ENCODE measurements around the gene TCAP. TPM values are rescaled to one million over a fixed set of nuclear protein-coding genes. Genes with fewer than 3 reads are reported as not detected.
"Not testable (repeated sequence)": the region's sequence is repeated elsewhere in the genome, so short reads cannot be mapped to it uniquely, and the experiment has no call there.

Gene TCAP
- total RNA-seq, 2 donors from 2014 or later = 1.5 to 1.9 TPM

DNA sequence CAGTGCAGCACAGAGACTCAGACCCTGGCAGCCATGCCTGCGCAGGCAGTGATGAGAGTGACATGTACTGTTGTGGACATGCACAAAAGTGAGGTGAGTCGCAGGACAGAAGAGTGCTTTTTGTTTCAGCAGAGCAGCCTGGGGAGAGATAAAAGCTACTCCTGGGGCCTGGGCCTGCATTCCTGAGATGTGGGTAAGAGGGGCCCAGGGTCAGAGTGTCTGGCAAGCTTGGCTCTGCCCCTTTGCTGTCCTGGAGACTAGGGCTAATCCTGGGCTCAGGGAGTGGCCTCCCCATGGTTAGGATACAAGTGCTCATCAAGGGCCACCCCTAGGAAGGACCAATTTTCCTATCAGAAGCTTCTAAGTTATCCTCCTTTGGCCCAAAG lies 29.9 kb downstream of the TCAP start:
- H3K27ac ChIP-seq (ENCODE audit: low read depth, low read length) = peak overlapping the region; percentile 85
- Mint-ChIP-seq H3K4me1 (peaks cover 31% of the 10 kb centered on the region), H3K27ac (peak overlapping the region; percentile 97), H3K9me3 (no peaks in the 10 kb centered on the region), H3K4me3 (no peak overlapping the region), H3K36me3 (ENCODE audit: low read depth) (no peaks in the 10 kb centered on the region), H3K27me3 (ENCODE audit: insufficient read depth) (peaks cover 5% of the 10 kb centered on the region)
- peaks cover 12% of the 10 kb centered on the region for H3K4me1 ChIP-seq (ENCODE audit: control insufficient read depth, insufficient read depth, low read length)
- peak overlapping the region; percentile 60 for H3K4me3 ChIP-seq (ENCODE audit: low read length)
- H3K9ac ChIP-seq (ENCODE audit: extremely low read depth, low read length, poor library complexity, severe bottlenecking) = peak overlapping the region; percentile 18
- DNase-seq = peak; percentile 77
- WGBS, 2 experiments (ENCODE audit: insufficient coverage in 1 of 2, insufficient read length in 1 of 2) = 71 to 77% methylated on average over 2 of the region's 2 CpGs
- H3K27me3 ChIP-seq (ENCODE audit: control insufficient read depth, insufficient read depth, low read length, poor library complexity, severe bottlenecking) = no peaks in the 10 kb centered on the region
- TF ChIP-seq, protein P1, sequence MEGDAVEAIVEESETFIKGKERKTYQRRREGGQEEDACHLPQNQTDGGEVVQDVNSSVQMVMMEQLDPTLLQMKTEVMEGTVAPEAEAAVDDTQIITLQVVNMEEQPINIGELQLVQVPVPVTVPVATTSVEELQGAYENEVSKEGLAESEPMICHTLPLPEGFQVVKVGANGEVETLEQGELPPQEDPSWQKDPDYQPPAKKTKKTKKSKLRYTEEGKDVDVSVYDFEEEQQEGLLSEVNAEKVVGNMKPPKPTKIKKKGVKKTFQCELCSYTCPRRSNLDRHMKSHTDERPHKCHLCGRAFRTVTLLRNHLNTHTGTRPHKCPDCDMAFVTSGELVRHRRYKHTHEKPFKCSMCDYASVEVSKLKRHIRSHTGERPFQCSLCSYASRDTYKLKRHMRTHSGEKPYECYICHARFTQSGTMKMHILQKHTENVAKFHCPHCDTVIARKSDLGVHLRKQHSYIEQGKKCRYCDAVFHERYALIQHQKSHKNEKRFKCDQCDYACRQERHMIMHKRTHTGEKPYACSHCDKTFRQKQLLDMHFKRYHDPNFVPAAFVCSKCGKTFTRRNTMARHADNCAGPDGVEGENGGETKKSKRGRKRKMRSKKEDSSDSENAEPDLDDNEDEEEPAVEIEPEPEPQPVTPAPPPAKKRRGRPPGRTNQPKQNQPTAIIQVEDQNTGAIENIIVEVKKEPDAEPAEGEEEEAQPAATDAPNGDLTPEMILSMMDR (conservative IDR thresholded peaks at IDR 0.05) = no peak
- H3K36me3 ChIP-seq (ENCODE audit: control insufficient read depth, insufficient read depth, low read length) = no peaks in the 10 kb centered on the region
- no peaks in the 10 kb centered on the region for H3K9me3 ChIP-seq (ENCODE audit: control insufficient read depth, low read length)

DNA sequence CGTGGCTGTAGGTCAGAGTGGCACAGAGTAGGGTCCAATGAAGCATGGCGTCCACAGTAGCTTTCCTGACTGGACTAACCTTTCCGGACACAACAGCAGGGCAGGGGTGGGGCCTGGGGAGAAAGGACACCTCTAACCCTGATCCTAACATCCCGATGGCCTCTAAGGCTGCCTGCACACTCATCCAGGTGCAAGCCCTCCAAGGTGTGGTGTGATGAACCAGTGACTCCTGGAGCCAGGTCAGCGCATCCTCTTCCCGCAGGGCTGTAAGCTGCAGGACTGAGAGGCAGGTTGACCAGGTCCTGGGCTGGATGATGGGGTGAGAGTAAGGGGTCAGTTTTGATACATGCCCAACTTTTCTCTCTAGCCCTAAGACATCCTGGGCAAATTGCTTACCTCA lies 31.6 kb downstream of the TCAP start:
- peak overlapping the region; percentile 46 for H3K4me3 Mint-ChIP-seq
- 71 to 84% methylated on average over 3 to 6 of the region's 6 CpGs for WGBS, 2 experiments (ENCODE audit: insufficient coverage in 1 of 2, insufficient read length in 1 of 2)
- peaks cover 18% of the 10 kb centered on the region for H3K4me1 ChIP-seq (ENCODE audit: control insufficient read depth, insufficient read depth, low read length)
- no peak overlapping the region for H3K9ac ChIP-seq (ENCODE audit: extremely low read depth, low read length, poor library complexity, severe bottlenecking)
- H3K9me3 Mint-ChIP-seq = no peaks in the 10 kb centered on the region
- H3K9me3 ChIP-seq (ENCODE audit: control insufficient read depth, low read length) = no peaks in the 10 kb centered on the region
- DNase-seq = peak; percentile 72
- H3K27me3 ChIP-seq (ENCODE audit: control insufficient read depth, insufficient read depth, low read length, poor library complexity, severe bottlenecking) = no peaks in the 10 kb centered on the region
- H3K27ac Mint-ChIP-seq = peak overlapping the region; percentile 61
- H3K27ac ChIP-seq (ENCODE audit: low read depth, low read length) = peak overlapping the region; percentile 85
- H3K36me3 ChIP-seq (ENCODE audit: control insufficient read depth, insufficient read depth, low read length) = no peaks in the 10 kb centered on the region
- TF ChIP-seq, protein P1 (conservative IDR thresholded peaks at IDR 0.05) = no peak
- H3K36me3 Mint-ChIP-seq (ENCODE audit: low read depth) = no peaks in the 10 kb centered on the region
- no peak overlapping the region for H3K4me3 ChIP-seq (ENCODE audit: low read length)
- H3K27me3 Mint-ChIP-seq (ENCODE audit: insufficient read depth) = peaks cover 5% of the 10 kb centered on the region
- H3K4me1 Mint-ChIP-seq = peaks cover 41% of the 10 kb centered on the region

DNA sequence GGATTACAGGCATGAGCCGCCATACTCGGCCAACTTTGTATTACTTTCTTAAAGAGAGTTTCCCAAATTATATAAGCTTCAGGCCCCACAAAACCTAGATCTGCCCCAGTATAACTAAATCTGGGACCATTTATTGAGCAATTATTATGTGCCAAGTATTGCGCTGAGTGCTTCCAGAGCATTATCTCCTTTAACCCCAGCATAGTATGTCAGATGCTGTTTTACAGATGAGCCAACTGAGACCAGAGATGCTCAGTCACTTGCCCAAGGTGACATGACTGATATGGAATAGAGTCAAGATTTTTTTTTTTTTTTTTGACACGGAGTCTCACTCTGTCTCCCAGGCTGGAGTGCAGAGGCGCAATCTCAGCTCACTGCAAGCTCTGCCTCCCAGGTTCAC lies 32.8 kb downstream of the TCAP start:
- Histone ChIP-seq H3K27me3 (ENCODE audit: control insufficient read depth, insufficient read depth, low read length, poor library complexity, severe bottlenecking) (no peaks in the 10 kb centered on the region), H3K9ac (ENCODE audit: extremely low read depth, low read length, poor library complexity, severe bottlenecking) (no peak overlapping the region), H3K4me3 (ENCODE audit: low read length) (no peak overlapping the region), H3K4me1 (ENCODE audit: control insufficient read depth, insufficient read depth, low read length) (peaks cover 18% of the 10 kb centered on the region), H3K9me3 (ENCODE audit: control insufficient read depth, low read length) (no peaks in the 10 kb centered on the region), H3K27ac (ENCODE audit: low read depth, low read length) (no peak overlapping the region), H3K36me3 (ENCODE audit: control insufficient read depth, insufficient read depth, low read length) (no peaks in the 10 kb centered on the region)
- Mint-ChIP-seq H3K4me1 (peaks cover 52% of the 10 kb centered on the region), H3K27ac (no peak overlapping the region), H3K27me3 (ENCODE audit: insufficient read depth) (peaks cover 5% of the 10 kb centered on the region), H3K36me3 (ENCODE audit: low read depth) (no peaks in the 10 kb centered on the region), H3K4me3 (no peak overlapping the region), H3K9me3 (no peaks in the 10 kb centered on the region)
- DNase-seq = no peak
- WGBS, 2 experiments (ENCODE audit: insufficient coverage in 1 of 2, insufficient read length in 1 of 2) = 95 to 100% methylated on average over 3 to 5 of the region's 5 CpGs
- TF ChIP-seq, protein P1 (conservative IDR thresholded peaks at IDR 0.05) = no peak

DNA sequence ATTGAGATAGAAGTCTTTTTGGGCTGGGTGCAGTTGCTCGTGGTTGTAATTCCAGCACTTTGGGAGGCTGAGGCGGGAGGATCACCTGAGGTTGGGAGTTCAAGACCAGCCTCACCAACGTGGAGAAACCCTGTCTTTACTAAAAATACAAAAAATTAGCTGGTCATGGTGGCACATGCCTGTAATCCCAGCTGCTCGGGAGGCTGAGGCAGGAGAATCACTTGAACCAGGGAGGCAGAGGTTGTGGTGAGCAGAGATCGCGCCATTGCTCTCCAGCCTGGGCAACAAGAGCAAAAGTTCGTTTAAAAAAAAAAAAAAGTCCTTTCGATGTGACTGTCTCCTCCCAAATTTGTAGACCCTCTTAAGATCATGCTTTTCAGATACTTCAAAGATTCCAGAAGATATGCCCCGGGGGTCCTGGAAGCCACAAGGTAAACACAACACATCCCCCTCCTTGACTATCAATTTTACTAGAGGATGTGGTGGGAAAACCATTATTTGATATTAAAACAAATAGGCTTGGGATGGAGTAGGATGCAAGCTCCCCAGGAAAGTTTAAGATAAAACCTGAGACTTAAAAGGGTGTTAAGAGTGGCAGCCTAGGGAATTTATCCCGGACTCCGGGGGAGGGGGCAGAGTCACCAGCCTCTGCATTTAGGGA lies 34.1 kb downstream of the TCAP start:
- H3K4me3 ChIP-seq (ENCODE audit: low read length) = peak overlapping the region; percentile 93
- H3K27ac ChIP-seq (ENCODE audit: low read depth, low read length) = peak overlapping the region; percentile 42
- H3K4me1 ChIP-seq (ENCODE audit: control insufficient read depth, insufficient read depth, low read length) = peaks cover 18% of the 10 kb centered on the region
- Mint-ChIP-seq H3K4me3 (peak overlapping the region; percentile 90), H3K27ac (peak overlapping the region; percentile 98), H3K4me1 (peaks cover 63% of the 10 kb centered on the region)
- H3K9me3 Mint-ChIP-seq; H3K27me3 ChIP-seq (ENCODE audit: control insufficient read depth, insufficient read depth, low read length, poor library complexity, severe bottlenecking); H3K36me3 Mint-ChIP-seq (ENCODE audit: low read depth); H3K36me3 ChIP-seq (ENCODE audit: control insufficient read depth, insufficient read depth, low read length); H3K27me3 Mint-ChIP-seq (ENCODE audit: insufficient read depth); H3K9me3 ChIP-seq (ENCODE audit: control insufficient read depth, low read length); DNase-seq: not testable (repeated sequence)
- WGBS, 2 experiments (ENCODE audit: insufficient coverage in 1 of 2, insufficient read length in 1 of 2) = 40 to 86% methylated on average over 4 to 11 of the region's 11 CpGs
- H3K9ac ChIP-seq (ENCODE audit: extremely low read depth, low read length, poor library complexity, severe bottlenecking) = peak overlapping the region; percentile 89

Measured in endodermal cell (in vitro differentiated cells).